Measurements from ENCODE around the gene SNRNP35. TPM values are rescaled to one million over a fixed set of nuclear protein-coding genes. Genes with fewer than 3 reads are reported as not detected.
"Not testable (repeated sequence)": the region's sequence is repeated elsewhere in the genome, so short reads cannot be mapped to it uniquely, and the experiment has no call there.

SNRNP35 gene
- polyA plus RNA-seq, 1 donor: 31.8 TPM

DNA sequence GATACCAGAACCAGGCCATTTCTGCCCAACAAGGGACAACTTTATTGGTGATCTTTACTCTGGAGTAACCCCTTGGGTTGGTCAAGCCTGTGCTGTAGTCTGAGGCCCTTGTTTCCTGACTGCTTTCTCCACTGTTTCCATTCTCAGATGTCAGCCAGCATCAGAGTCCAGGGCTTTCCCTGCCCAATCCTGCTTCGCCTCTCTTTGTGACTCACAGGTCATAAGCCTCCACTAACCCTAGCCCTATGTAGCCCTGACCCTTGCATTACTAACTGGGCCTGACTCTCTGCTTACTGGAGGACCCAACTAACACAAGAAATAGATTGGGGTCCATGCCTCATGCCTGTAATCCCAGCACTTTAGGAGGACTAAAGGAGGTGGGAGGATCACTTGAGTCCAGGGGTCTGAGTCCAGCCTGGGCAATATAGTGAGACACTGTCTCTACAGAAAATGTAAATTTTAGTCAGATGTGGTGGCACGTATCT, 8.6 kb upstream of the SNRNP35 start:
- DNase-seq (ENCODE audit: low read depth): no peak

DNA sequence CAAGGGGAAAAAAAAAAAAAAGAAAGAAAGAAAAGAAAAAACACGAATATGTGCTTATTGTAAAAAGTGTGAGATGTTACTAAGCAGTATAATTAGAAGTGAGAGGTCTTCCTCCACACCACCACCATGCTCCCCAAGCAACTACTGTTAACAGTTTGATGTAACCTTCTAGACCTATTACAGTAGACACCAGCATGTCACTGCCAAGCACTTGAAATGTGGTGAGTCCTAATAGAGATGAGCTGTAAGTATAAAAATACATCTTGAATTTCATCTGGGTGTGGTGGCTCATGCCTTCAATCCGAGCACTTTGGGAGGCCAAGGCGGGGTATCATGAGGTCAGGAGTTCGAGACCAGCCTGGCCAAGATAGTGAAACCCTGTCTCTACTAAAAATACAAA, 8.1 kb upstream of the SNRNP35 start:
- no peak for DNase-seq (ENCODE audit: low read depth)

DNA sequence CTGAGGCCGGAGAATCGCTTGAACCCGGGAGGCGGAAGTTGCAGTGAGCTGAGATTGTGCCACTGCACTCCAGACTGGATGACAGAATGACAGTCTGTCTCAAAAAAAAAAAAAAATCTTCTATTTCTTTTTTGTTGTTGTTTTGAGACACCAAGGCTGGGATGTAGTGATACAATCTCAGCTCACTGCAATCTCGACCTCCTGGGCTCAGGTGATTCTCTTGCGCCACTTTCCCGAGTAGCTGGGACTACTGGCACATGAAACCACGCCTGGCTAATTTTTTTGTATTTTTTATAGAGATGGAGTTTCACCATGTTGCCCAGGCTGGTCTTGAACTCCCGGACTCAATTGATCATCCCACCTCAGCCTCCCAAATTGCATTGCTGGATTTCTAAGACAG, 7.3 kb upstream of the SNRNP35 start:
- DNase-seq (ENCODE audit: low read depth): no peak

DNA sequence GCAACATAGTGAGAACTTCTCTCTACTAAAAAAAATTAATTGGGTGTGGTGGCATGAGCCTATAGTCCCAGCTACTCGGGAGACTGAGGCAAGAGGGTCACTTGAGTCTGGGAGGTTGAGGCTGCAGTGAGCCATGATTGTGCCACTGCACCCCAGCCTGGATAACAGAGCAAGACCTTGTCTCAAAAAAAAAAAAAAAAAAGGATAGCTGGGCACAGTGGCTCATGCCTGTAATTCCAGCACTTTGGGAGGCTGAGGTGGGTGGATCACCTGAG, 5.7 kb upstream of the SNRNP35 start:
- DNase-seq (ENCODE audit: low read depth): not testable (repeated sequence)

GRCh38 chr12:123453165-123453564, 4.8 kb upstream of the SNRNP35 start:
- no peak for DNase-seq (ENCODE audit: low read depth)

DNA sequence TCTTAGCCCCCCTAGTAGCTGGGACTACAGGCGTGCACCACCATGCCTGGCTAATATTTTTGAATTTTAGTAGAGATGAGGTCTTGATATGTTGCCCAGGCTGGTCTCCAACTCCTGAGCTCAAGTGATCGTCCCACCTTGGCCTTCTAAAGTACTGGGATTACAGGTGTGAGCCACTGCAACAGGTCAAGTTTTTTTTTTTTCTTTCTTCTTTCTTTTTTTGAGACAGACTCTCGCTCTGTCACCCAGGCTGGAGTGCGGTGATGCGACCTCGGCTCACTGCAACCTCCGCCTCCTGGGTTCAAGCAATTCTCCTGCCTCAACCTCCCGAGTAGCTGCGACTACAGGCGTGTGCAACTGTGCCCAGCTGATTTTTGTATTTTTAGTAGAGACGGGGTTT, 5.2 kb downstream of the SNRNP35 start:
- DNase-seq (ENCODE audit: low read depth): not testable (repeated sequence)

- DNase-seq (ENCODE audit: low read depth): no peak
Measured at GRCh38 chr12:123465084-123465483, 7.1 kb downstream of the SNRNP35 start.

- DNase-seq (ENCODE audit: low read depth): no peak
Measured at GRCh38 chr12:123468786-123469185, 10.8 kb downstream of the SNRNP35 start.

- no peak for DNase-seq (ENCODE audit: low read depth)
Measured at GRCh38 chr12:123469978-123470377, 12.0 kb downstream of the SNRNP35 start.

- DNase-seq (ENCODE audit: low read depth): no peak
Measured at GRCh38 chr12:123471374-123472068, 13.6 kb downstream of the SNRNP35 start.

DNA sequence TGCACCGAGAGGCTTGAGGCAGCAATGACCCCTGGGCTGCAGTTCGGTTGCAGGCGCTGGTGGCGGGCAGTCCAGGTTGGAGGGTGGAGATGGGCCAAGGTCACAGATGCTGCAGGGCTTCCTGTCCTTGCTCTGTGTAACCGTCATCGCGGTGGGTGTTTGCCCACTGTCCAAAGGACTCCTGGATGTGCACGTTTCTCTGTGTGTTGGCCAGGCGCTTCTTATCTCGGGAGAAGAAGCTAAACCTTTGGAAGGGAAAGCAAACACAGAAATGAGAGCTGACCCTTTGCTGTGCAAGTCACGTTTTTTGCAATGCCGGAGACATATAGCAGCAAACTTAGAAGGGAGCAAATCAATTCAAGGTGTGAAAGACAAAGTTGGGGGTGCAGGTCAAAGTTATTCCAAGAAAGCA, 14.5 kb downstream of the SNRNP35 start:
- DNase-seq (ENCODE audit: low read depth): no peak

GRCh38 chr12:123474485-123475245, 16.7 kb downstream of the SNRNP35 start:
- no peak for DNase-seq (ENCODE audit: low read depth)

DNA sequence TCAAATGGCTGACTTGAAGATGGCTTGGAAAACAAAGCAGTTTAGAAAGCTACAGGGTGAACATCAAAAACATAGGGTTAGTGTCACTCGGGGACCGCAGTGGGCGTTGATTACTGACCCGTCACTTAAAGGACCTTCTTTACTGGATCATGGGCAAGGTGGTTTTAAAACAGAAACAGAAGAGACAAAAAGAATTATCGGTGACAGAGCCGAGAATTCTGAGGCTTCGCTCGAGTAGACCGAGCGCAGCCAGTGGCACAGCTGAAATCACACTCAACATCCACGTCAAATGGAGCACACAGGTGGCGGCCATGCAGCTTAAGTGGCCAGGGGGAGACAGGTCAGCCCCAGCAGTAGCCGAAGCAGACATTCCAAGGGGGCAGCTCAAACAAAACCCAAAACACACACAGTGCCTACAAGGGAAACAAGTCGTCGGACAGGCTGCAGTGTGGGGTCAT, 17.3 kb downstream of the SNRNP35 start:
- no peak for DNase-seq (ENCODE audit: low read depth)

DNA sequence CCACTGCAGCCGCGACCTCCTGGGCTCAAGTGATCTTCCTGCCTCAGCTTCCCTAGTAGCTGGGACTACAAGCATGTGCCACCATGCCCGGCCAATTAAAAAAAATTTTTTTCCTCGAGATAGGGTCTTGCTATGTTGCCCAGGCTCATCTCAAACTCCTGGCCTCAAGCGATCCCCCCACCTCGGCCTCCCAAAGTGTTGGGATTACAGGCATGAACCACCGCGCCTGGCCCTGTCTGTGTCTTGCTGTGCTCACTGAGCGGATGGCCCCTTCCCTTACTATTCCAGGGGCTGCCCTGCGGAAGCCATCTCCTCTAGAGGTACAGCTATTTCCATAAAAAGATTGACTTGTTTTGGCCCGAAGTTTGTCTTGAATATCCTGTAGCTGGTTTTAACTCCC, 20.1 kb downstream of the SNRNP35 start:
- no peak for DNase-seq (ENCODE audit: low read depth)

DNA sequence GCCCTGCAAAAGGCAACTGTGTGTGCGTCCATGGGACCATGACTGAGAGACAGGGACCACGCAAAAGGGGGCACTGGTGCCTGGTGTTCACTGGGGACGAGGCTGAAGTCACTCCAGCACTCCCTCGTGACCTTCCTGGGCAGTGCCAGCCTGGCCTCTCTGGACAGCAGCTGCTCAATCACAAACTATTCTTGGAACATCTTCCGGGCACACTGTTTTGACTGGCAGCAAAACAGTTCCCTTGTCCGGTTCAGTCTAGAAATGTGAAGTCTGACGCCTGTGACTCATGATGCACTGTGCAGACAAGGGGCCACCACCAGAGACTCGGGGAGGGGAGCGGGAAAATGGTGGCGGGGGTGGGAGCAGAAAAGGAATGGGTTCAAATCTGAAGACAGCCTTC, 20.8 kb downstream of the SNRNP35 start:
- no peak for DNase-seq (ENCODE audit: low read depth)

GRCh38 chr12:123479442-123480180, 21.7 kb downstream of the SNRNP35 start:
- DNase-seq (ENCODE audit: low read depth): no peak

GRCh38 chr12:123481251-123481650, 23.3 kb downstream of the SNRNP35 start:
- not testable (repeated sequence) for DNase-seq (ENCODE audit: low read depth)

DNA sequence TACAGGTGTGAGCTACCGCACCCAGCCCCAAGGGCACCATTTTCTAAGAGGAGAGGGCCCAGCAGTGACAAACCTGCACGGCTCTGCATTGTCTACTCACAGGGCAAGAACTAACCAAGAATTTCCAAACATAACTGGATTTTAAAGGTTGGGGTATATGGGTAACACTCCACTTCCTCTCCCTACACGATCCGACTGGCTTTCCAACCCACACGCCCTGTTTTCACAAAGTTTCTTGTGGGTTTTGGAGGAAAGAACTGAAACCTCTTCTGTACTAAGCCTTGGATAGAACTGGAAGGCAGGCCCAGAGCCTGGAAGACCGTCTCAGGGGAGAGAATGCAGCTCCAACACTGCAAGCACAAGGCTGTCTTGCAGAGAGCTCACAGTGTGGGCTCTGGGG, 24.9 kb downstream of the SNRNP35 start:
- DNase-seq (ENCODE audit: low read depth): no peak

GRCh38 chr12:123483602-123484248, 25.8 kb downstream of the SNRNP35 start:
- no peak for DNase-seq (ENCODE audit: low read depth)

GRCh38 chr12:123485756-123486155, 27.8 kb downstream of the SNRNP35 start:
- DNase-seq (ENCODE audit: low read depth): no peak

GRCh38 chr12:123487428-123487827, 29.5 kb downstream of the SNRNP35 start:
- DNase-seq (ENCODE audit: low read depth): no peak

Data from forelimb muscle (tissue), 1 donor.